GM21529 (cell line): ENCODE measurements around the gene BRINP3.

Source experiments
- ATAC-seq: cut with Tn5 transposase; IDR thresholded peaks from one replicate; pipeline ENCODE4 v1.9.1; 2021; ENCODE audit not compliant: unreplicated experiment

The BRINP3 gene

DNA sequence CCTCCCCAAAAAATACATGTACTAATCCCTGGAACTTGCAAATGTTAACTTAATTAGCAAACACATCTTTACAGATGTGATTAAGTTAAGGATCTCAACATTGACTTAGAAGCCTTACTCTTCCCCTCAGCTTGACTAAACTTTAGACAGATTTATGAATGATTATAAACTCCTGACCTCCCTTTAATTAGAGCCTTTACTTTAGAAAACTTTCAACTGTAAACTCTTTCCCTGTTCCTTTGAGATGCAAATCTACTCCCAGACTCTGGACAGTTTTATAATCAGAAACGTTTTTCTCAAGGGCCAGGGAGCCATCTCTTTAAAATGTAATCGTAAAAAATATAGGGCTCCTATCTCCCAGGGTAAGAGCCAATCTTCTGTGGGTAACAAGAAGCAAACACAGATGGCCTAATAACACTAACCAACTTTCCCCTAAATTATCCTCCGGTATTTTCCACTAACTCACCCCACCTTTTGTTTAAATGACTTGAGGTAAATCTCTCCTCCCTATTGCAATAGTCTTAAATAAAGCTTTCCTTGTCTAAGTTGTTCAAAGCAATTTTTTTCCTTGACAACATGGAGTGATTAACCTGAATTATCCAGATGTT lies 284.1 kb downstream of the BRINP3 start:
- ATAC-seq = no peak

DNA sequence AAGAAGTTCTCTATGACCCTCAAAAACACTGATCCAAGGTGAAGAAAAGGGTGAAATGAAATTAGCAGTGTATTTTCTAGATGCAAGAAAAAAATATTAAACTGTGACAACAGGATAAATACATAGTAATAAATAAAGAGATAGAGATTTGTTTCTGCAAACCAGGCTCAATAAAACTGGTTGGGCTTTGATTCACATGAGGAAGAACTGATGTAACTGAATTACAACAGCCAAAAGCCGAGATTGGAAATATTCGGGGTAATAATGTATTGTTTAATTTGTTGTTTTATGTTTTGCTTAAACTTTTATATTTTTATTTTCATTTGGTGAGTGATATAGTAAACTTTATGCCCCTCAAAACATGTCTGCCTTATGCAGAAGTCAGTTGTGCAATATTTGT lies 285.0 kb downstream of the BRINP3 start:
- ATAC-seq = no peak

DNA sequence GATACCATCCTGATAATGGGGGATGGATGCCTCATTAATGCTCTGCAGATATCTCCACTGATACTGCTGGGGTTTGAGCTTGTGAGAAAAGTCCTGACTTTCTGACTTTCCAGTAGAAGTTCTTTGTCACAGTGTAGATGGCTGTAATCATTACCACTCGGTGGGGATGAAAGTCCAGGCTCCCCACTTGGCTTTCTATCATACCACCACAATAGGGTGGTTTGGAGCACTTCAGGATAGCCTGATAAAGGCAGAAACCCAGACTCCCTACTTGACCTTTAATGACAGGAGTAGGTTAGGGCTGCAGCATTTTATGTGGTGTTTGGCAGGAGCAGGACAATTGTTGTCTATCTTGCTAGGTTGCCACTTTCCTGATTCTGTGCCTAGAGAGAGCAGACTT lies 294.1 kb downstream of the BRINP3 start:
- no peak for ATAC-seq

DNA sequence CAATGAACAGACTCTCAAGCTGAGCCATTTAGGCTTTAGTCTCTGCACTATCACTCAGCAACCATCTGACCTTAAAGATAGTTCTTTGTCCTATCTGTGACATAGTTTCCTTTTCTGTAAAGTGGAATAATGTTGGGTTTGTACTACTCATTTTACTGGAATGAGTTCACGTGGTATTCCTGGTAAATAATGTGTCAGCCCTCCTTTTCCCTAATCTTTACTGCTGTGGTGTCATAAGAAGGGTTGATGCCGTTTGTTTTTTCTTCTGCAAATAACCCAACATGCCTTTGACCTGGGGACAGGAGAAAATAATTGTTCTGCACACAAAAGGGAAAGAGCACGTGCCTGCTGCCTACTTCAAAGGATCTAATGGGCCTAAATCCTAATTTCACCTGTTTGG lies 297.8 kb downstream of the BRINP3 start:
- ATAC-seq = no peak

DNA sequence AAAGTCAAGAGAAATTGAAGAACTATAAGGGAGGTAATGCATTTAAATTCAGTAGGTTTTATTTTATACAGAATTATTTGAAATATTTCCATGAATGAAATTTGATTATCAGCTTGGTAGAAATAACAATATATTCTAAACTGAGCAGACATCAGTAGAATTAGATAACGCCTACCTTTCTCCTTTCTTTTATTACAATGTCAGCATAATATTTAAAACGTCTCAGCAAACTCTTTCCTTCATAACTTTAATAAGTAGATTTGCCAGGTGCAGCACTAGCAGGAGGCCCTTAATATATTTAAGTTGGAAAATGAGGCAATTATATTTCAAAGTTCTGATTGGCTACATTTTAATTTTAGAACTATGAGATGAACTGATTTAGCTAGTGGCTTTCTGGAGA lies 298.8 kb downstream of the BRINP3 start:
- no peak for ATAC-seq

DNA sequence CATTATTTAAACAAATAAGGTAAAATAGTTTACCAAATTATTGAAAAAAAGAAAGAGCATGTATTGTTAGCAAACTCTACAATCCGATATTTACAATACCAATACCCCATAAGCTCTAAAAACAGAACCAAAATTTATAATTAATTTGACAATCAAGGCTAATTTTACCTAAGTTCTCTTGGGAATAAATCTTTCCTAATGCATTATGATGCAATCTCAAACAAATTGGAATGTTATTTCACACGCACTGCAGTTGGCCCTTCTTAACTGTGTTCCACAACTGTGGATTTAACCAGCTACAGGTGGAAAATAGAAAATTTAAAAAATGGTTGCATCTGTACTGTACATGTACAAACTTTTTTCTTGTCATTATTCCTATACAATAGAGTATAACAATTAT lies 300.1 kb downstream of the BRINP3 start:
- no peak for ATAC-seq

DNA sequence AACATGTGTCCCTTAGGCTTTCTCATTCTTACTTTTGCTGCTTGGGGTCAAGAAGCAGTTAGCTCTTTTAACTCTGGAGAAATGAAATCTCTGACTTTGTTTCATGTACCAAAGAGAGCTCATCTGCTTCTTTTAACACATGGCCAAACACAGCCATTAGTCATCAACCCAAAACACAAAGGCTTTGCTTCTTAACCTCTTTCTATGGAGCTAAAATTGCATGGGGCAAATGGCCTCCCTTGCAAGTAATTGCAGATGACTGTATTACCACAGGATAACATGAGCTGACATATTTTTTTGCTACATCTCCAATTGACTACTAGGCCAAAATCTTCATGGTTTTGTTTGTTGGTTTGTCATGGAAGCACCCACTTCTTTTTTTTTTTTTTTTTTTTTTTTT lies 300.9 kb downstream of the BRINP3 start:
- no peak for ATAC-seq

DNA sequence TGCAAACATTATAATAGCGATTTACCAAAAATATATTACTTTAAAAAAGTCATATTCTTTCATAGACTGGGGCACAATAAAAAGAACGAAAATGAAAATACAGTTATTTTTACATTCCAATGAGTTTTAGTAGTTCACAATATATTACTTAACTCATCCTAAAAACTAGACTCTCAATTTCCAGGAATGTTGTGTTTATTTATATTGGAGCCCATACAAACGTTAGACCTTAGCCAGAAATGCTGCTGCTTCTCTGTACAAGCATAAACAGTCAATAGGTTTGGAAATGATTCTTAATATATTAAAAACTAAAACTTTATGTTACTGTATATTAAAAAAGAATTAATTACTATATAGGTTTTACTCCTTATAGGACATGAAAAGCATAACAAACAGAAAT lies 302.3 kb downstream of the BRINP3 start:
- ATAC-seq = no peak

DNA sequence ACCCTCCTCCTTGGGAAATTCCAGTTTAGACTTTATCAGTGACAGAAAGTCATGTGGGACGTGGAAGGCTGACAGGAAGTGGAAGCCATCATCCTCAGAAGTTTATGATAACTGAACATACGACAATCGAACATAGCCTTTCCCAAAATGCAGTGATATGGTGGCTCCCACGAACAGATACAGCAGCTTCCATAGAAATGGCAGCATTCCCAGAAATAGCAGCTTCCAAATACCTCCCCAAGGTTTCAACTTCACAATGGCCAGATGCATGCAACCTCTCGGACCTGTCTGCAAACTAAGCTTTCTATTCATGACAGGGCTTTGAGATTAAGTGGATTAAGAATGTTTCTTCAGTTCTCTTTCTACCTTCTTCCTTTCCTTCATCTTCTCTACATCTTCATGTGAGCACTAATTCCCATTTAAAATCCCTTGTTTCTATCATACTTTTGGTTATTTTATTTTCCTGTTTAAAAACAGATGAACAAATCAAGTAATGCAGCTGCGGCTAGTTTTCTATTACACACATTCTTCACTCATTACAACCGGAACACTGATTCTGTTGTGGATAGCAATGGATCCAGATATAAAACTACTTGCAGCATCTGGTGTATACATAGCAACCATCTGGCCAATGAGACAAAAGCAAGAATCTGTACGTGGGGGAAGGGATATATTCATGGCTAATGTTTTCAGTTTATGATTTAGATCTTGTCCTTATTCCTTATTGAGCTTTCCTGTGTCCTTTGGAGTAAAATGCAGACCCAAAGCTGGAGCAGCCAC lies 304.8 kb downstream of the BRINP3 start:
- no peak for ATAC-seq

DNA sequence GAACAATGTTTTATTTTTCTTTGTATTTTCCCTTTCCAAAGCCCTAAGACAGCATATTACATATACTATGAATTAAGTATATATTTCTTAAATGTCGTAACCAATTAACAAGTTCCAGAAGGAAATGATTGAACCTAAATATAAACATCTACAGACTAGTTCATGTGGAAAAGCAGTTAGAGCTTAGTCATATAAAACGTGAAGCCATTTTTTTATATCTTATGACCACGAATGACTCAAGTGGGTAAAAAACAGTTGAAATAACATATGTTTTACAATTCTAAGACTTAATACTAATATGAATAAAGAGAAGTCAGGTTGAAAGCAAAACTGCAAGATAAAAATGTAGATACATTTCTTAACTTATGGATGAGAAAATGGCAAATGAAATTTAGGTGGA lies 307.3 kb downstream of the BRINP3 start:
- ATAC-seq = no peak

DNA sequence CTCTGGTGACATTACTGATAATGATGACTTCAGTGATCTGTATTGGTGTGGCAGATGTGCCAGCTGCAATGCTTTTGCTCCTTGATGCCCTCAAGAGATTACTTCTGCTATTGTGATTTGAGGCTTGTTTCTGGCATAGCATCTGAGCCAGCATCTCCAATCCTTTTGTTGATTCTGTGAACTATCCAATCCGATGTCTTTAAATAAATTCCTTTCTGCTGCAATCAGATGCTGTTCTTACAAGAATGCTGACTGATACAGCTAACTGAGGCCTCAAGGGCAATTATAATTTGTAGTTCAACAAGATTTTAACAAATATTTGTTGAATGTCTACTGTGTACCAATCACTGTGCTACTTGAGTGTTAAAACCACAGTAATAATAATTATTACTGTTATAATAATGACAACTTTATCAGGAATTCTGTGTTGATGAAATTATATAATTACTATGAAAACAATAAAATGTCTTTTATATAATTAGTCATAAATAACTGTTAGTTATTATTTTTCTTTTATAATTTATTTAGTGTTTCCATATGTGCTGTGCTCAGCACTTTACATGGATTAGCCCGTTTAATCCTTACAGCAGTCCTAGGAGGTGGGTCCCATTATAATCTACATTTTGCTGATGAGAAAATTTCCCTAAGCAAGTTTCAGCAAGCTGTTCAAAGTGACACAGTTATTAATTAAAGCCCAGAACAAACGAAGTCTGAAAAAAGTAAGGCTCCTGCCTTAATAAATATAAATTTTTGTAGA lies 308.2 kb downstream of the BRINP3 start:
- no peak for ATAC-seq

DNA sequence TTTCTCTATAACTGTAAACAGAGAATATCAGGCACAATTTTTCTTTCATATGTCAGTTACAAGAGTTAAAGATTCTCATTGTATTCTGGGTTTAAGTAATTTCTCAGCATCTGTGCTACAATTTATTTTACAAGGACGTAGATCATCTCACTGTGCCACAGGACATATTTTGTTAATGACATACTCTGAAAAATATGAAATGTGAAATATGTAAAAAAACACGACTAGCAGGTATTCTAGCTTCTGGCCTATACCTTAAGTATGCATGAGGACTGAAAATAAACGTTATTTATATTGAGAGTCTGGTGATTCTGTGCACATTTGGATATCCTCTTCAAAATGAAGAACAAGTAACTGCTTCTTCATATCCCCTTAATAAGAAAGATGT lies 308.8 kb downstream of the BRINP3 start:
- no peak for ATAC-seq

DNA sequence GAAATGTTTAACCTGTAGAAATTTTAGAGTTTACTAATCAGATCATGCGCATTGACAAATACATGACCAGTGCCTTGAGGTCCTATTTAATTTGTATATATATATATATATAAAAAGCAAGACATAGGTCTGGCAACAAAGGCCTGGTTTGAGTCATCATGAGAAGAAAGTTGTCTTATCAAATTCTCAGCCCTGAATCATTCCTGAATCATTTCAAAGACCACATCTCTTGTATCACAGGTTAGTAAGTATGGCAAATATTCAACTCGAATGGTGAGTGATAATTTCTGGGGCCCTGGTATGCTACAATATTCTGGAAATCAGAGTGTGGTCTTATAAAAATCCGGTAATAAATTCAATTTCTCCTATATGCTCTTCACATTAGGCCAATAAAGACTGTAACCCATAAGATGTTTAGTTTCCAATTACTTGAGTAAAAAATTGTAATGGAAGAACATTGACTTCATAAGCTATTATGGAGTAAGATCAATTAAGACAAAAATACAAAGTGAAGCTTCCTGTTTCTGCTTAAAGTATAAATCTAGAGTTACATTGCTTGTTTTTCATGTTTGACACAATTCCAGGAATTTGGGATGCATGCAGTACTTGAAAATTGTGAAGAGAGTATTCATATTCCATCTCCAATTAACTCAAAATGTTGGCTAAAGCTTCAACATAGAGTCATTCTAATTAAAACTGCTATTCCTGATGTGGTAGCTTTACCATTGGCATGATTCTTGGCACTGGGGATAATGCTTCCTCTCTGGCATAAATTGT lies 309.4 kb downstream of the BRINP3 start:
- ATAC-seq = no peak

DNA sequence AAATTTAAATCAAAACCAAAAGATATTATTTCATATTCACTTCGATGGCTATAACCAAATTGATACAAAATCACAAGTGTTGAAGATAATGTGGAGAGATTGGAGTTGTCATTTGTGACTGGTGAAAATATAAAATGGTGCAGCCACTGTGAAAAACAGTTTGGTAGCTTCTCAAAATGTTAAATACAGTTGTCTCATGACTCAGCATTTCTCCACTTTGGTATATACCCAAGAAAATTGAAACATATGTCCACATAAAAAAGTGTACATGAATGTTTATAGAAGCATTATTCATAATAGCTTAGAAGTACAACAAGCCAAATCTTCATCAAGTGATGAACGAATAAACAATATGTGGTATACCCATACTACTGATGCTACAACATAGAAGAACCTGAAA lies 318.5 kb downstream of the BRINP3 start:
- ATAC-seq = no peak

DNA sequence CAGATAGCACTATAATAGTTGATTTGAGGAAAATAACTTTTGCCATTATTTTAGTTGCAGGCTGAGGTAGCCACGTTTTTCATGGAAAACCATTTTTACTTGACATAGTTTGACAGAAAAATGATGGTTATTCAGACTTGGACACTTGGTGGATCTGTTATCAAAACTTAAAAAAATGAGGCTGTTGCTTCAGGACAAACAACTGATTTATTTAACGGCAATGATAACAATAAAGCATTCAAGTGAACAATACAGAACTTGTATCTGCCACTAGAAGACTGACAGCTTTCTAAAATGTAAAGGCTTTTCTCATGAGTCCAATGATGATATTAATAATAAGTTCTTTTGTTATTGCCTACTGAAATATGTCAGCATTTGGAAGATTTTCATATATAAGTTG lies 322.9 kb downstream of the BRINP3 start:
- ATAC-seq = no peak

DNA sequence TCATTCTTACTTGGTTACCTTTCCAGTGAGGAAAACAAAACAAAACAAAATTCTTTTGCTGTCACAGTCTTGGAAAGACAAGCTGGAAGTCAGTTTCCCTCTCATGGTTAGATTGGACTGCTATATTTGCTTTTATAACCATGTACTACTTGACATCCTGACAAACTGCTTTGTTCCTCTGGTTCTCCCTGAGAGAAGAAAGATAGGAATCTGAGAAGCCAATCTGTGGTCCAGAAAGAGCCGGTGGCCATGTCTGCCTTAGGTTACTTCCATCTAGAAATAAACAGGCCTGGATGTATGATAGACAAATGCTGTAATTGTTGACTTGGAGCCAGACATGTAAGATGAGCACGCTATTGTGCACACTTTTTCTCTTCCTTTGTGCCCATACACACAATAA lies 330.0 kb downstream of the BRINP3 start:
- ATAC-seq = no peak

DNA sequence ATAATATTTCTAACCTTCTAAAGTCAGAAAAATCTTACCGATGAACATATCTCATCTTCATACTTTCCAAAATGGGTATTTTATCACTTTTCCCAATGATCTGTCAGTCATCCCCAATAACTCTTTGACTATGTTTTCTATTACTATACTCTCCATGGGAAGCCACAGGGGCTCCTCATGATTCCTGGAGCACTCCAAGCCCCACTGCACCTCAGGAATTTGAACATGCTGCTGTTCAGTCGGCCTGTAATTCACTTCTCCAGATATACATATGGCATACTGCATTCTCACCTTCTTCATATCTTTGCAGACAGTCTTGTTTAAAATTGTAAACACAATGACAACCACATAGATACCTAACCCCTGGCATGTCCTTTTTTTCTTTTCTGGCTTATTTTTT lies 333.0 kb downstream of the BRINP3 start:
- ATAC-seq = no peak

DNA sequence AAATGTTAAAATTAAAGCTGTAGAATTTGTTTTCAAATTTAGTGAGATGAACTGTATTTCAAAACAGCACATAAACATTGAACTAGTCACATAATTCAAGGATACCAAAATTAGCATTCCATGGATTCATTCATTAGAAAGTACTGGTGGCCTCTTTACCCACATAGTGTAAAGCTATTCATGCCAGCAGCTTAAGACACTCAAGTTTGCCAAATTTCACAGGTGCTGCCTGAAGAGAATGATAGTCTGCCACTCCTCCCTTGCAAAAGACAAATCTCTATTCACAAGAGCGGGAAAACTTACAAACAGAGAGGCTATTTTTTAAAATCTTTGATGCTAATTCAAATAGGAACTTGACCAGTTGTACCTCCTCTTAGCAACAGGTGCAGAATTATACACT lies 337.0 kb downstream of the BRINP3 start:
- no peak for ATAC-seq

DNA sequence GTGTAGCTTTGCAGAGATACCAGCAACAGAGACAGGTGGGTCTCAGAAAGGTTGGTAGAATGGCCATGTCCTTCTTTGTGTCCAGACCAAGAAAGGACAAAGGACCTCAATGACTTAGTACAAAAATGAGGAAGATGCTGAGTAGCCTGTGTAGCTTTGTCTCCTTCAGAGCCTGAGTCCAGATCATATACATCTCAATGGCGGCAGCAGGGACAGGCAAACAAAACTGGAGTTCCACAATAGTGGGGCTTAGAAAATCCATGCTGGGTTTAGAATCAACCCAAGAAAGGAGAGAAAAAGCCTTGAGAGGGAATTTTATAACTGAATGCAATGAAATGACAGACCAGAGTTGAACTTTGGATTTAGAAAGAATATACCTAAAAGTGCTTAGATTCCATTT lies 339.0 kb downstream of the BRINP3 start:
- no peak for ATAC-seq

DNA sequence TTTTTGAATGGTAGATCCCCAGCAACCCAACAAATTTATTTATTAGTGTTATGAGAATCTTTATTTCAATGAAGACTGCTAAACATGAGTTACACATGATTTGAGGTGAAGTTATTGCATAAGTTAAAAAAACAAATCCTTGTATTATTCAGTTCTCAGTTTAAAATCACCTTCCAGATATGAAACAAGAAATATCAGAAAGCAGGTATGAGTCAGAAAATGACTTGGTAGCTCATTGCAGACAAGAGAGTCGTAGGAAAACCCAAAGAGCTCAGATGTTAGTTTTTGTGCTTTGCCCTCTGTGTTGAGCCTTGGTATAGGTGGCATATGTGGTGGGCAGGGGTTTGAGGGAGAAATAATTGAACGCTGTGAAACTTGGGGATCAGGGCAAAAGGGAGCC lies 339.4 kb downstream of the BRINP3 start:
- ATAC-seq = no peak

DNA sequence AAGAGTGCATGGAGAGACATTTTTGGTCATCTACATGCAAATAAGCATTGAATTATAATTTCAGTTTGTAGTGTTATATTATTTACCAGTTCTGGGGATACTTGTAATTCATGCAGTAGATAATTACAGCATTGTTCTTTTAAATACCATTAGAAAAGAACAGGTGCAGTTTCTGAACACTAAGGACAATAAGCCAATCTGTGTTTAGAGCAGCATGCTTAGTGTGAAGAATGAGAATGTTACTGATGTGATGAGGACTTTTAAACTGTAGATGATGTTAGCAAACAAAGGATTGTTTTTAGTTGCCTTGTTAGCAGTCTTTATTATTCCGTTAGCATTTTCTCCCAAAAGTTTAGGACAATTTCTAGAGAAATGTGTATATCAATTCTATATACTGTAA lies 348.3 kb downstream of the BRINP3 start:
- no peak for ATAC-seq

DNA sequence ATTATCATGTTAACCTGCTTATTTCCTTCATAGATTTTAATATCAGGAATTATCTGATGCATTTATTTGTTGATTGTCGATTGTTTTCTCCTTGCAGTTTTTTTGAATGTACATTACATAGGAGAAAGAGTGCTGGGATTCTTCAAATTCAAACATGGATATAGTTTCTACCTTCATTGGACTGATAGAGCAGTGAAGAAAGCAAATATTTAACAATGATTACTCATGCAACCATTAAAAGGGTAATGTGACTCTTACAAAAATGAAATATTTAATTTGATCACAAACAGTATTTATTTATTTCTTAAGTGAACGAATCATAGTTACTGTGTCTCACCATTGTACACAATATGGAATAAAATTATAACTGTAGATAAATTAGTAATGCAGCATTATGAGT lies 350.9 kb downstream of the BRINP3 start:
- ATAC-seq = no peak
